Peyer's patch (tissue), 4 donors: ENCODE results near the gene SLC2A9. TPM values are rescaled to one million over a fixed set of nuclear protein-coding genes. Genes with fewer than 3 reads are reported as not detected.

Experiments
- DNase-seq, 3 donors: peaks; one replicate each; pipeline ENCODE4 v3.0.0-alpha.2; 2017 to 2019
- H3K27ac ChIP-seq, 4 donors: fragments of 200-600 bp; sonication (generic); one replicate each; pipeline ENCODE4 v1.5.1; 2016 to 2019
- H3K27me3 ChIP-seq, 2 donors: fragments of 200-600 bp; sonication (generic); one replicate each; pipeline ENCODE4 v1.5.1; 2019
- H3K36me3 ChIP-seq, 3 donors: fragments of 200-600 bp; sonication (generic); one replicate each; pipeline ENCODE4 v1.5.1; 2016 to 2019
- H3K4me1 ChIP-seq, 4 donors: fragments of 200-600 bp; sonication (generic); one replicate each; pipeline ENCODE4 v1.5.1; 2016 to 2019
- H3K4me3 ChIP-seq, 4 donors: fragments of 200-600 bp; sonication (generic); 1 replicate in 3 of 4; 2 replicates in 1 of 4; pipeline ENCODE4 v1.5.1; 2016 to 2019; ENCODE audit warnings: mild to moderate bottlenecking in 1 of 4
- H3K9me3 ChIP-seq, 4 donors: fragments of 200-600 bp; sonication (generic); one replicate each; pipeline ENCODE4 v1.5.1; 2016 to 2019; ENCODE audit warnings: mild to moderate bottlenecking in 1 of 4
- CTCF ChIP-seq, 6 experiments: fragments of 450-650 bp in 4 of 6; fragments of 200-600 bp in 2 of 6; sonication (generic) in 1 of 6; IDR thresholded peaks; one replicate each; pipeline ENCODE4 v1.5.1; 2017 to 2019; ENCODE audit warnings: antibody characterized with exemption in 6 of 6, mild to moderate bottlenecking in 3 of 6, moderate library complexity in 1 of 6
- POLR2A ChIP-seq, 2 donors: fragments of 450-650 bp; IDR thresholded peaks; one replicate each; pipeline ENCODE4 v1.5.1; 2017; ENCODE audit warnings: antibody characterized with exemption in 2 of 2, mild to moderate bottlenecking in 2 of 2, moderate library complexity in 2 of 2
- total RNA-seq, 4 donors: library from RNA; depleted of rRNA; stranded (reverse); fragments of >200 nt; gene quantifications; one replicate each; pipeline ENCODE4 v1.1.0, GENCODE V29; 2016

Gene SLC2A9
- total RNA-seq, 4 donors from 2014 or later = 8.3 to 24.1 (median 22.0) TPM

GRCh38 chr4:9942921-9943600 lies 78.2 kb downstream of the SLC2A9 start:
- Histone ChIP-seq H3K9me3 (no peaks in the 10 kb centered on the region), H3K4me3 (no peak overlapping the region), H3K27ac (no peak overlapping the region), H3K4me1 (no peaks in the 10 kb centered on the region), H3K36me3 (no peaks in the 10 kb centered on the region), H3K27me3 (no peaks in the 10 kb centered on the region)
- peak in 1 of 3 donors; percentile 15 for DNase-seq
- TF ChIP-seq POLR2A (IDR thresholded peaks at IDR 0.05) (no peak), CTCF (IDR thresholded peaks at IDR 0.05) (no peak)

DNA sequence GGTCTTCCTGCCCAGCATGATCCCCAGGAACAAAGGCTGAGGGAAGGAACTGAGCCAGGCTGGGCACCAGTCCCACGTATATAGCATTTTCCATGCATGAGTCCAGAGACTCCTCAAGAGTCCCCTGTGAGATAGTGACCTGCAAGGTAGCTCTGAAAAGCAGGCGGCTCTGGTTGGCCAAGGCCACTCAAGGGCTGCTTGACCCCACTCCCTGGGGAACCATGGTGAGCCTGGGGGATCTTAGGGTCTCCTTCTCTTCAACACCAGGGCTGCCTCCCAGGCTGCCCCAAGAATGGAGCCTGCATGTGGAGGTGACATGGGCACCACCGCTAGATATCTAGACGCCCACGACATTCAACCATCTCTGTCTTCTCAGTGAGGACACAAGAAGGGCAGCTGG lies 79.2 kb downstream of the SLC2A9 start:
- no peak for TF ChIP-seq CTCF (IDR thresholded peaks at IDR 0.05)
- TF ChIP-seq POLR2A (IDR thresholded peaks at IDR 0.05) = no peak
- peak in 1 of 3 donors; percentile 23 for DNase-seq
- H3K4me3 ChIP-seq = no peak overlapping the region
- H3K9me3 ChIP-seq = no peaks in the 10 kb centered on the region
- no peak overlapping the region for H3K27ac ChIP-seq
- H3K36me3 ChIP-seq = no peaks in the 10 kb centered on the region
- no peaks in the 10 kb centered on the region for H3K27me3 ChIP-seq
- H3K4me1 ChIP-seq = no peaks in the 10 kb centered on the region

DNA sequence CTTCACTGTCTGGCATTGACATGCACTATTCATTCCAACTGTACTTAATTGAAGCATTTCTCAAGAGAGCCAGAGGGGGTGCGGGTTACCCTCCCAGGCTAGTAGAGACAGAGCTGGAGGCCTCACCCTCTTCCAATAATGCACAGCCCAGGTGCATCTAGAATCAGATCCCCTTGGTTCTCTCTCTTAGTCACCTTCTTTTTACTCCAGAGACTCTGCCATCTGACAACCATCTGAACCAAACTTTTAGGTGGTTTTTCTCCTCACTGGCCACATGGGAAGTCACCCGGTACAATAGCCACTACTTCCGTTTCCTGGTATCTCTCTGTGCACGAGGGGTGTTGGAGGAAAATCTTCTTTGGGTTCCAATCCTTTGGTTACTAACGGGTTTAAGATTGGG lies 81.3 kb downstream of the SLC2A9 start:
- H3K27me3 ChIP-seq = no peaks in the 10 kb centered on the region
- no peak for TF ChIP-seq POLR2A (IDR thresholded peaks at IDR 0.05)
- no peak for TF ChIP-seq CTCF (IDR thresholded peaks at IDR 0.05)

DNA sequence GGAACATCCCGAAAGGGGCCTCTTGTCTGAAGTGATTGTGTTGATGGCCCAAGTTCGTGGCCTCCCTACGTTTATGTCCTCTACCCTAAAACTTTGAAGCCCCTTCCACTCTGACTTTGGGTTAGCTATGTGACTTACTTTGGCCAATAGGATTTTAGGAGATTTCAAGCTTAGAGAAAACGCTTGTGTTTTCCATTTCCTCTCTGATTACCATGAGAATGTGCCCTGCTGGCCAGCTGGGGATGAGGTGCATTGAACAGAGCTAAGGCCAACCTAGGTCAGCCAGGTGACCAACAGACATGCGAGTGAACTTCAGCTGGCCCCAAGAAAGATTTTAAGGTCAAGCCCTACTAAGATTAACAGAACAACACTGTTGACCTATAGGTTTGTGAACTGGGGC lies 82.4 kb downstream of the SLC2A9 start:
- no peak for DNase-seq
- H3K27ac ChIP-seq = no peak overlapping the region
- TF ChIP-seq CTCF (IDR thresholded peaks at IDR 0.05) (no peak), POLR2A (IDR thresholded peaks at IDR 0.05) (no peak)
- no peak overlapping the region for H3K4me3 ChIP-seq
- H3K9me3 ChIP-seq = no peaks in the 10 kb centered on the region
- H3K4me1 ChIP-seq = no peaks in the 10 kb centered on the region
- no peaks in the 10 kb centered on the region for H3K36me3 ChIP-seq
- no peaks in the 10 kb centered on the region for H3K27me3 ChIP-seq

More for the DNA sequence above, 81.3 kb downstream of the SLC2A9 start:
- DNase-seq = no peak
- Histone ChIP-seq H3K4me3 (no peak overlapping the region), H3K36me3 (no peaks in the 10 kb centered on the region), H3K4me1 (no peaks in the 10 kb centered on the region), H3K9me3 (no peaks in the 10 kb centered on the region), H3K27ac (no peak overlapping the region)

DNA sequence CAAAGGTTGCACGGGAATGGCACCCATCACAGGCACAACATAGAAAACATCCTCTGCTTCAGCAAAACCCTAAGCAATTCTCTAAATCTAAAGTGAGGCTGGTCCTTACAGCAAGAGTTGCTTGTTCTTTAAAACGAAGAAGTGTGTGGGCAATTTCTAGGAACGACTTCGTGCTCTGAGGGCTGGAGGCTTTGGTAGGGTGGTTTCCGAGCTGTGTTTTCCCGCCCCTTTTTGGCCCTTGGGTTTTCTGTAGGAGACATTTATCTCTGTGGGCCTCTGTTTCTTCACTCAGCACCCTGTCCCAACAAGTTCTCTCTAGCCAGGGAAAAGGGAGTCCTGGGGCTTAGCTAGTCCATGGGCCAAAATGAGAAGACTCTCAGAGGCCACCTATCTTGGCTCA lies 84.2 kb downstream of the SLC2A9 start:
- Histone ChIP-seq H3K36me3 (no peaks in the 10 kb centered on the region), H3K27ac (no peak overlapping the region), H3K4me3 (no peak overlapping the region), H3K27me3 (no peaks in the 10 kb centered on the region), H3K9me3 (no peaks in the 10 kb centered on the region), H3K4me1 (no peaks in the 10 kb centered on the region)
- no peak for TF ChIP-seq POLR2A (IDR thresholded peaks at IDR 0.05)
- TF ChIP-seq CTCF (IDR thresholded peaks at IDR 0.05) = no peak
- no peak for DNase-seq
